ENCODE data around the gene EFEMP2. TPM values are rescaled to one million over a fixed set of nuclear protein-coding genes. Genes with fewer than 3 reads are reported as not detected.
A peak's percentile ranks its signal among the peaks of the same experiment; 100 is the strongest.

EFEMP2 gene
- total and polyA plus RNA-seq, 10 of the 15 experiments (the other 5 are each of a cell fraction or from before 2014, with no cell fraction given) = 0.24 to 13.2 (median 1.3) TPM; not detected in 1

DNA sequence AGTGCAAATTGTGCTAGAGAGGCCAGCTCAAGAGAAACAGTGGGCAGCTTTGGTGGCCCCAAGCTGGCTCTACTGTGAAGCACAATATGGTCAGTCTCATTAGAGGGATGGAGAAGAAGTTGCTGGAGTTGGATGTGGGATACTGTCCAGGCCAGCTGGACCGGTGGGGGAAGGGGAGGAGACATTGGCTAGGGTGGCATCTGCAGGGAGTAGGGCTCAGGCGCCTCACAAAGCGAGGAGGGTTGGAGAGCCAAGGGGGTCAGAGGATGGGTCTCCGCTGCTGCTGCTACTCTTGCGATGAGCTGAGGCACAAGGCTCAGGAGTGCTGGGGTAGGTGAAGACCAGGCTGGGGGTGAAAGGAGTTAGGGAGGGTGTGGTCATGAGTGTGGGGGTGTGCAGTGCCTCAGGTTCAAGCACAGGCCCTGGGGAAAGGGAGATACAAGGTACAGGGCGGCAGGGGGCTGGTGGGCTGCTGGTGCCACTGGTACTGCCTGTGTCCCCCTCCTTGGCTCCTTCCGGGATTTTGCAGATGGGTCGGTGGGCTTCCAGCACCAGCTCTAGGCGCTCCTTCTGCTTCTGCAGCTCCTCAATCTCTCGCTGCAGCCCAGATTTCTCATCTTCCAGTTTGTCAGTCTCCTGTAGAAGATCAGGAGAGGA is 20.2 kb upstream of the EFEMP2 start:
- ATAC-seq (no peak), DNase-seq (ENCODE audit: low read depth, low spot score) (no peak), FAIRE-seq (no peak)
- TF ChIP-seq MTA2 (IDR thresholded peaks at IDR 0.05; ENCODE audit: low read depth) (no peak), POLR2AphosphoS5 (IDR thresholded peaks at IDR 0.05; ENCODE audit: low read length) (peak; percentile 26; the same call in 1 of the 2 replicates), BRCA1 (IDR thresholded peaks at IDR 0.05; ENCODE audit: low read depth, low read length) (no peak), RAD51 (IDR thresholded peaks at IDR 0.05) (no peak), MXI1 (IDR thresholded peaks at IDR 0.05; ENCODE audit: low read depth, low read length) (no peak), HDAC2 (IDR thresholded peaks at IDR 0.05) (no peak), POLR2AphosphoS2 (IDR thresholded peaks at IDR 0.05; ENCODE audit: low read depth, low read length) (peak; percentile 74)
- TF ChIP-seq, protein P1, sequence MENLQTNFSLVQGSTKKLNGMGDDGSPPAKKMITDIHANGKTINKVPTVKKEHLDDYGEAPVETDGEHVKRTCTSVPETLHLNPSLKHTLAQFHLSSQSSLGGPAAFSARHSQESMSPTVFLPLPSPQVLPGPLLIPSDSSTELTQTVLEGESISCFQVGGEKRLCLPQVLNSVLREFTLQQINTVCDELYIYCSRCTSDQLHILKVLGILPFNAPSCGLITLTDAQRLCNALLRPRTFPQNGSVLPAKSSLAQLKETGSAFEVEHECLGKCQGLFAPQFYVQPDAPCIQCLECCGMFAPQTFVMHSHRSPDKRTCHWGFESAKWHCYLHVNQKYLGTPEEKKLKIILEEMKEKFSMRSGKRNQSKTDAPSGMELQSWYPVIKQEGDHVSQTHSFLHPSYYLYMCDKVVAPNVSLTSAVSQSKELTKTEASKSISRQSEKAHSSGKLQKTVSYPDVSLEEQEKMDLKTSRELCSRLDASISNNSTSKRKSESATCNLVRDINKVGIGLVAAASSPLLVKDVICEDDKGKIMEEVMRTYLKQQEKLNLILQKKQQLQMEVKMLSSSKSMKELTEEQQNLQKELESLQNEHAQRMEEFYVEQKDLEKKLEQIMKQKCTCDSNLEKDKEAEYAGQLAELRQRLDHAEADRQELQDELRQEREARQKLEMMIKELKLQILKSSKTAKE (IDR thresholded peaks at IDR 0.05; ENCODE audit: low read depth, poor library complexity, severe bottlenecking) = no peak
- Histone ChIP-seq H3K4me2 (ENCODE audit: control insufficient read depth, insufficient read depth) (peak overlapping the region; percentile 99), H3K79me2 (ENCODE audit: control insufficient read depth, insufficient read depth, low read length) (peaks cover 49% of the 10 kb centered on the region), H4K20me1 (ENCODE audit: control insufficient read depth, insufficient read depth) (no peaks in the 10 kb centered on the region), H3K27ac (ENCODE audit: control insufficient read depth, insufficient read depth) (0 out of 2 replicates have a peak overlapping the region, but pooled peaks have one; percentile 22), H3K9ac (ENCODE audit: control insufficient read depth, insufficient read depth, low read length) (peak overlapping the region; percentile 94), H3K9me3 (replicated peaks; ENCODE audit: control insufficient read depth, insufficient read depth, low read length) (no peaks in the 10 kb centered on the region), H3K36me3 (ENCODE audit: control insufficient read depth in 2 of 2, insufficient read depth in 2 of 2, low read length in 1 of 2) (no peaks in the 10 kb centered on the region), H3K4me1 (ENCODE audit: control insufficient read depth, insufficient read depth, low read length) (peaks cover 27% of the 10 kb centered on the region), H2AFZ (ENCODE audit: control insufficient read depth, low read depth, low read length) (no peak overlapping the region), H3K27me3 (replicated peaks in 1 of 2; ENCODE audit: control insufficient read depth in 2 of 2, insufficient read depth in 2 of 2, low read length in 1 of 2) (no peaks in the 10 kb centered on the region), H3K4me3 (peak overlapping the region; percentile 98)
- ChIA-PET RAD21 (ENCODE audit: unreplicated experiment) (interaction anchor here (1.3 to 8.0 kb wide), 5 partner anchors 8 to 70 kb away, joined by 4 to 76 read pairs (median 18); partner anchors contain the start of genes C11orf68, CFL1, FOSL1 and MUS81), POLR2A (interaction anchor here (1.2 to 7.4 kb wide), 8 partner anchors 9 to 80 kb away, joined by 3 to 155 read pairs (median 3); partner anchors contain the start of genes CFL1, FOSL1, MUS81 and SART1), CTCF (interaction anchor here (0.8 to 9.2 kb wide), 12 partner anchors 8 to 181 kb away, joined by 3 to 146 read pairs (median 4); partner anchors contain the start of genes BANF1, CFL1, EIF1AD and MUS81), SMC1A (ENCODE audit: uncharacterized antibody, unreplicated experiment) (interaction anchor here (1.1 to 6.7 kb wide), 5 partner anchors 9 to 96 kb away, joined by 3 to 52 read pairs (median 12); partner anchors contain the start of genes CFL1 and MUS81)
- in situ Hi-C loops (cut with MboI) = no loop called here
- intact Hi-C loops (cut with micrococcal nuclease; ENCODE audit: unreplicated experiment) = loop anchor here (5.0 to 10.0 kb wide), 2 partner anchors 35 to 242 kb away; no protein-coding TSS in a partner anchor
- 13% methylated on average over 10 of the region's 10 CpGs for WGBS (ENCODE audit: insufficient coverage, insufficient replicate concordance, low lambda C conversion rate, missing lambda C conversion rate)
- BruUV-seq (replicated peaks) = no TSS peak

Data from GM12878 (cell line).